ENCODE data around the gene PRPSAP2. TPM values are rescaled to one million over a fixed set of nuclear protein-coding genes. Genes with fewer than 3 reads are reported as not detected.

The PRPSAP2 gene
- total and polyA plus RNA-seq, 2 donors (not counting 3 experiments of a cell fraction or from before 2014, with no cell fraction given) = 22.2 to 38.5 TPM

DNA sequence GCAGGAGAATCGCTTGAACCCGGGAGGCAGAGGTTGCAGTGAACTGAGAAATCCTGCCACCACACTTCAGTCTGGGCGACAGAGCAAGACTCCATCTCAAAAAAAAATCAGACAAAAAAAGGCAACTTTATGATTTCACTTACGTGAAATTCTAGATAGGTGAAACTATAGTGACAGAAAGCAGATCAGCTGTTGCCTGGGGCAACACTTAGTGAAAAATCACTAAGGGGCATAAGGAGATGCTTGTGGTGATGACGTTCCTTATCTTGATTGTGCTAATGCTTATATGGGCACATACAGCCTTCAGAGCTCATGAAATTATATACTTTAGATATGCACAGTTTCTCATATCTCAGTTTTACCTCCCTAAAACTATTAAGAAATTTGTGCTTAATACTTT, 52.4 kb downstream of the PRPSAP2 start:
- H3K9ac ChIP-seq (replicated peaks; ENCODE audit: extremely low read depth, insufficient read depth, low read length) = no peak overlapping the region
- no peak for FAIRE-seq
- H4K20me1 ChIP-seq (replicated peaks; ENCODE audit: control insufficient read depth, extremely low read depth, insufficient read depth, low read length) = no peaks in the 10 kb centered on the region
- H3K27ac ChIP-seq (ENCODE audit: insufficient read depth, low read depth, low read length) = no peak overlapping the region
- no peaks in the 10 kb centered on the region for H3K27me3 ChIP-seq (ENCODE audit: control insufficient read depth in 2 of 2, insufficient read depth in 2 of 2, low read length in 2 of 2)
- no peak for DNase-seq (ENCODE audit: low read depth, low spot score)
- H3K4me2 ChIP-seq (ENCODE audit: insufficient read depth, low read length) = no peak overlapping the region
- H2AFZ ChIP-seq (ENCODE audit: low read depth, low read length) = no peak overlapping the region
- intact Hi-C loops (cut with micrococcal nuclease) = no loop called here
- dilution Hi-C loops (cut with MboI; ENCODE audit: extremely low pct_ligation_motif_present, low sequenced_read_pairs) = no loop called here
- CTCF ChIA-PET = no interaction called here
- POLR2A ChIA-PET = no interaction called here
- no TSS peak for BruUV-seq (replicated peaks)
- H3K36me3 ChIP-seq (ENCODE audit: control insufficient read depth in 2 of 2, extremely low read depth in 1 of 2, insufficient read depth in 2 of 2, low read length in 2 of 2) = peaks cover 0 to 10% of the 10 kb centered on the region in 2 experiments
- H3K9me3 ChIP-seq (replicated peaks; ENCODE audit: control insufficient read depth, insufficient read depth, low read length) = no peaks in the 10 kb centered on the region
- H3K9me1 ChIP-seq (replicated peaks; ENCODE audit: control insufficient read depth, extremely low read depth, insufficient read depth, low read length) = no peaks in the 10 kb centered on the region
- H3K4me1 ChIP-seq (ENCODE audit: control insufficient read depth, extremely low read depth, insufficient read depth, low read length) = no peaks in the 10 kb centered on the region
- TF ChIP-seq MYC (IDR thresholded peaks at IDR 0.05; ENCODE audit: low read depth, low read length) (no peak), POLR2AphosphoS5 (IDR thresholded peaks at IDR 0.05; ENCODE audit: insufficient read depth, low read depth, low read length) (no peak)
- TF ChIP-seq, protein P1, sequence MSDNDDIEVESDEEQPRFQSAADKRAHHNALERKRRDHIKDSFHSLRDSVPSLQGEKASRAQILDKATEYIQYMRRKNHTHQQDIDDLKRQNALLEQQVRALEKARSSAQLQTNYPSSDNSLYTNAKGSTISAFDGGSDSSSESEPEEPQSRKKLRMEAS (IDR thresholded peaks at IDR 0.05; ENCODE audit: insufficient read depth, insufficient read length) = no peak
- H3K4me3 ChIP-seq (replicated peaks in 1 of 3; ENCODE audit: insufficient read depth in 1 of 3, low read depth in 1 of 3, low read length in 3 of 3) = no peak overlapping the region
- H3K79me2 ChIP-seq (ENCODE audit: control insufficient read depth, insufficient read depth, low read length) = no peaks in the 10 kb centered on the region

DNA sequence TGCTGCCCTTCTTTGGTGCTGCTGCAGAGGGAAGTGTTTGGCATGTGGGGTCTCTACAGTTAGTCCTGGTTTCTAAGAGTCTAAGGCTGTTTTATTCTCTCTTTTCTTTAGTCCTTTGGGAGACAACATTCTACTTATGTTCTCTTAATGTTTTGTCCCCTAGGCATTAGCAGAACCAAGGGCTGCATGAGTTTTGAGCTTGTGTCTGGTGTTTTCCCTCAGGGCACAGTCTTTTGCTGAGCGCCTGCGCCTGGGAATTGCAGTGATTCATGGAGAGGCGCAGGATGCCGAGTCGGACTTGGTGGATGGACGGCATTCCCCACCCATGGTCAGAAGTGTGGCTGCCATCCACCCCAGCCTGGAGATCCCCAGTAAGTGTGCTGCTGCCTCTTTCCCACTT, 53.0 kb downstream of the PRPSAP2 start:
- dilution Hi-C loops (cut with MboI; ENCODE audit: extremely low pct_ligation_motif_present, low sequenced_read_pairs) = no loop called here
- no TSS peak for BruUV-seq (replicated peaks)
- ChIA-PET CTCF (no interaction called here), POLR2A (no interaction called here)
- H3K4me1 ChIP-seq (ENCODE audit: control insufficient read depth, extremely low read depth, insufficient read depth, low read length) = no peaks in the 10 kb centered on the region
- no peaks in the 10 kb centered on the region for H3K79me2 ChIP-seq (ENCODE audit: control insufficient read depth, insufficient read depth, low read length)
- intact Hi-C loops (cut with micrococcal nuclease) = no loop called here
- no peaks in the 10 kb centered on the region for H3K9me3 ChIP-seq (replicated peaks; ENCODE audit: control insufficient read depth, insufficient read depth, low read length)
- no peak overlapping the region for H3K27ac ChIP-seq (ENCODE audit: insufficient read depth, low read depth, low read length)
- no peaks in the 10 kb centered on the region for H4K20me1 ChIP-seq (replicated peaks; ENCODE audit: control insufficient read depth, extremely low read depth, insufficient read depth, low read length)
- TF ChIP-seq GATA2 (IDR thresholded peaks at IDR 0.05; ENCODE audit: insufficient read depth, insufficient read length, low read depth, low read length) = no peak
- TF ChIP-seq MYC (IDR thresholded peaks at IDR 0.05; ENCODE audit: low read depth, low read length) = no peak
- TF ChIP-seq JUN (IDR thresholded peaks at IDR 0.05; ENCODE audit: borderline replicate concordance, insufficient read depth, insufficient read length, low read depth) = no peak
- TF ChIP-seq EZH2 (IDR thresholded peaks at IDR 0.05; ENCODE audit: borderline replicate concordance, low read depth, low read length, severe bottlenecking) = no peak
- TF ChIP-seq FOS (IDR thresholded peaks at IDR 0.05; ENCODE audit: borderline replicate concordance, insufficient read depth, low read length) = no peak
- no peak for TF ChIP-seq POLR2A (IDR thresholded peaks at IDR 0.05; ENCODE audit: low read depth, low read length)
- TF ChIP-seq, protein P2, sequence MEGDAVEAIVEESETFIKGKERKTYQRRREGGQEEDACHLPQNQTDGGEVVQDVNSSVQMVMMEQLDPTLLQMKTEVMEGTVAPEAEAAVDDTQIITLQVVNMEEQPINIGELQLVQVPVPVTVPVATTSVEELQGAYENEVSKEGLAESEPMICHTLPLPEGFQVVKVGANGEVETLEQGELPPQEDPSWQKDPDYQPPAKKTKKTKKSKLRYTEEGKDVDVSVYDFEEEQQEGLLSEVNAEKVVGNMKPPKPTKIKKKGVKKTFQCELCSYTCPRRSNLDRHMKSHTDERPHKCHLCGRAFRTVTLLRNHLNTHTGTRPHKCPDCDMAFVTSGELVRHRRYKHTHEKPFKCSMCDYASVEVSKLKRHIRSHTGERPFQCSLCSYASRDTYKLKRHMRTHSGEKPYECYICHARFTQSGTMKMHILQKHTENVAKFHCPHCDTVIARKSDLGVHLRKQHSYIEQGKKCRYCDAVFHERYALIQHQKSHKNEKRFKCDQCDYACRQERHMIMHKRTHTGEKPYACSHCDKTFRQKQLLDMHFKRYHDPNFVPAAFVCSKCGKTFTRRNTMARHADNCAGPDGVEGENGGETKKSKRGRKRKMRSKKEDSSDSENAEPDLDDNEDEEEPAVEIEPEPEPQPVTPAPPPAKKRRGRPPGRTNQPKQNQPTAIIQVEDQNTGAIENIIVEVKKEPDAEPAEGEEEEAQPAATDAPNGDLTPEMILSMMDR (IDR thresholded peaks at IDR 0.05; ENCODE audit: extremely low read depth in 1 of 2, insufficient read depth in 1 of 2, low read depth in 1 of 2, low read length in 2 of 2) = no peak
- TF ChIP-seq POLR2AphosphoS5 (IDR thresholded peaks at IDR 0.05; ENCODE audit: insufficient read depth, low read depth, low read length) = no peak
- TF ChIP-seq, protein P1 (IDR thresholded peaks at IDR 0.05; ENCODE audit: insufficient read depth, insufficient read length) = no peak
- DNase-seq (ENCODE audit: low read depth, low spot score) = no peak
- no peak for FAIRE-seq
- H3K36me3 ChIP-seq (ENCODE audit: control insufficient read depth in 2 of 2, extremely low read depth in 1 of 2, insufficient read depth in 2 of 2, low read length in 2 of 2) = peaks cover 0 to 10% of the 10 kb centered on the region in 2 experiments
- no peak overlapping the region for H3K4me2 ChIP-seq (ENCODE audit: insufficient read depth, low read length)
- no peak overlapping the region for H3K9ac ChIP-seq (replicated peaks; ENCODE audit: extremely low read depth, insufficient read depth, low read length)
- no peak overlapping the region for H3K4me3 ChIP-seq (replicated peaks in 1 of 3; ENCODE audit: insufficient read depth in 1 of 3, low read depth in 1 of 3, low read length in 3 of 3)
- no peak overlapping the region for H2AFZ ChIP-seq (ENCODE audit: low read depth, low read length)
- H3K9me1 ChIP-seq (replicated peaks; ENCODE audit: control insufficient read depth, extremely low read depth, insufficient read depth, low read length) = no peaks in the 10 kb centered on the region
- H3K27me3 ChIP-seq (ENCODE audit: control insufficient read depth in 2 of 2, insufficient read depth in 2 of 2, low read length in 2 of 2) = no peaks in the 10 kb centered on the region
